ENCODE measurements around the gene RPS19BP1.

RPS19BP1 gene

GRCh38 chr22:39488563-39489083 is 43.9 kb downstream of the RPS19BP1 start:
- no peak for DNase-seq

GRCh38 chr22:39487826-39488520 is 44.6 kb downstream of the RPS19BP1 start:
- DNase-seq = no peak

GRCh38 chr22:39486951-39487825 is 45.4 kb downstream of the RPS19BP1 start:
- DNase-seq = no peak

- no peak for DNase-seq
Measured at GRCh38 chr22:39482768-39483167, 49.8 kb downstream of the RPS19BP1 start.

- no peak for DNase-seq
Measured at GRCh38 chr22:39481595-39481994, 51.0 kb downstream of the RPS19BP1 start.

GRCh38 chr22:39481054-39481453 is 51.5 kb downstream of the RPS19BP1 start:
- no peak for DNase-seq

GRCh38 chr22:39480557-39480956 is 52.0 kb downstream of the RPS19BP1 start:
- DNase-seq = no peak

- DNase-seq = no peak
Measured at GRCh38 chr22:39479254-39479653, 53.3 kb downstream of the RPS19BP1 start.
